ENCODE data around the gene NUAK1. TPM values are rescaled to one million over a fixed set of nuclear protein-coding genes. Genes with fewer than 3 reads are reported as not detected.

Gene NUAK1
- total RNA-seq (2014; rRNA removed; shearing (Covaris generic); ENCODE audit: low replicate concordance): 3.7 and 5.4 TPM in 2 replicates

GRCh38 chr12:106138633-106139421 is at the start of gene NUAK1:
Gene NUAK1, minus strand, starts transcription at chr12:106138954. Its CDS starts 301 bp downstream, at chr12:106138653.
- peak; percentile 72 for DNase-seq (ENCODE audit: low read depth)
- in situ Hi-C loops (cut with HindIII; ENCODE audit: low pct_unique_long_range_greater_than_20kb, low sequenced_read_pairs): no loop called here

GRCh38 chr12:106188256-106188655 is 49.5 kb upstream of the NUAK1 start:
- in situ Hi-C loops (cut with HindIII; ENCODE audit: low pct_unique_long_range_greater_than_20kb, low sequenced_read_pairs): no loop called here
- DNase-seq (ENCODE audit: low read depth): no peak

DNA sequence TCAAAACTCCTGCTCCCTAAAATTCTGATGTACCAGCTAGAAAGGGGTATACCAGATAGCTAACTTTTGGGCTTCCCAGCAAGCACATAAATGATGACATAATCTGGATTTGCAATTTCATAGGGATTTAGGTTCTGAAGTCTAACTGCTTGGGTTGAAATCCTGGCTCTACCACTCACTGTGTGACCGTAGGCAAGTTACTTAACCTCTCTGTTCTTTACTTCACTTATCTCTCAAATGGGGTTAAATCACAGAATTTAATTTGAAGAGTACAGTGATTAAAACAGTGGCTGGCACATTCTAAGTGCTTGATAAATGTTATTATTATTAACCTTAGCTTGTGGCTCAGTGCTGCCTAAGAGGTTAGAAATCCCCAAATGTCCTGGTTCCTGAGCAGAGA is 49.1 kb upstream of the NUAK1 start:
- DNase-seq (ENCODE audit: low read depth): no peak
- in situ Hi-C loops (cut with HindIII; ENCODE audit: low pct_unique_long_range_greater_than_20kb, low sequenced_read_pairs): no loop called here

DNA sequence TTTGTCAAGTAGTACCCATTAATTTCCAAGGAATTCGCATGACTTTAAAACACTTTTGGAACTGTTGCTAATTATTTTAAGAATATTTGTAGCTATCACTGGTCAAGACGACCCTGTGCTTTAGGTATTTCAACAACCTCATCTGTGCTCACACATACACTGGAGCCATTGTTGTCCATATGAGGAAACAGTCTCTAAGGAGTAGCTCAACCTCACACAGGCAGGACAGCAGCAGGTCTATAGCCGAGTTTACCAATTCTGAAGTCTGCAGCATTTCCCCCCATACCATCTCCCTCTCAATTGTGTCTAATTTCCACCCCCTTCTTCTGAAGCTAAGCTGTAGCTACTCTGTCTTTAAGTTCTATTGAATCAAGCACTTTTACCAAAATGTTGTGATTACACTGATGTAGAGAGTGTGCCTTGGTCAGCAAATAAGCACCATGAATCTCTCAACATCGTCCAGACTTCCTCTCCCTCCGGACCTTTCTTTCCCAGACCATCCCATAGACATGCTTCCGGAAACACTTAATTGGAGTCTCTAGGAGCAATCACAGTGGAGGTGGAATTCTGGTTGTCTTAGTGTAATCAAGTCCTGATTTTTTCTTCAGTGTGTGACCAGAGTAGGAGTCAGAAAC is 48.5 kb upstream of the NUAK1 start:
- in situ Hi-C loops (cut with HindIII; ENCODE audit: low pct_unique_long_range_greater_than_20kb, low sequenced_read_pairs): no loop called here
- no peak for DNase-seq (ENCODE audit: low read depth)

- no peak for DNase-seq (ENCODE audit: low read depth)
- in situ Hi-C loops (cut with HindIII; ENCODE audit: low pct_unique_long_range_greater_than_20kb, low sequenced_read_pairs): no loop called here
Observed at GRCh38 chr12:106183735-106184134, 45.0 kb upstream of the NUAK1 start.

DNA sequence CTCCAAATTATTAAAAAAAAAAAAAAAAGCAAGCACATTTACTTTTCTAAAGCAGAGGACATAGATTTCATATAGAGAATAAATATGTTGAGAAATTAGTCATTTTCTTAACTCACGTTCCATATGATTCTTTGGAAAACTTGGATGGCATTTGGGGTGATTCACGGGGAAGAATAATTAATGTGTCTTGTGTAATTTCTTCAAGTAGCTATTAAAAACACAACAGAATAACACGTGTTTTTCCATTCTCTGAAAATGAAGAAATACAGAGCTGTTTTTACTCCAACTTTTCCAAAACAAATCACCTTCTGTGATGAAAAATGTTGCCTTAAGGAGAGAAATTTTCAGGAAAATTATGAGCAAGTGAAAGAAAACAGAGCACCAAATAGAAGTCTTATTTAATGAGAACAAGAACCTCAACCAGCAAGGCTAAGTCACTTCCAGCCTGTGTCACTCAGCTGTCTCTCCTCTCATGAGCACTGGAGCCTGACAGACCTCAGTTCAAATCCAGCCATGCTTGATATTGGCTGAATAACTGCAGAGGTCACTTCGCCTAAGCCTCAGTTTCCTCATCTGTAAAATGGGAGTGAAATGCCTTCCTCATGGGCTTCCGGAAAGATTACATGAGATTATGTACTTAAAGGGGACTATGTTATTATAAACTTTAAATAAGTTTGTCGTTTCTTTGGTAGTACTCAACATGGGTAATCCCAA is 42.8 kb upstream of the NUAK1 start:
- DNase-seq (ENCODE audit: low read depth): no peak
- in situ Hi-C loops (cut with HindIII; ENCODE audit: low pct_unique_long_range_greater_than_20kb, low sequenced_read_pairs): no loop called here

DNA sequence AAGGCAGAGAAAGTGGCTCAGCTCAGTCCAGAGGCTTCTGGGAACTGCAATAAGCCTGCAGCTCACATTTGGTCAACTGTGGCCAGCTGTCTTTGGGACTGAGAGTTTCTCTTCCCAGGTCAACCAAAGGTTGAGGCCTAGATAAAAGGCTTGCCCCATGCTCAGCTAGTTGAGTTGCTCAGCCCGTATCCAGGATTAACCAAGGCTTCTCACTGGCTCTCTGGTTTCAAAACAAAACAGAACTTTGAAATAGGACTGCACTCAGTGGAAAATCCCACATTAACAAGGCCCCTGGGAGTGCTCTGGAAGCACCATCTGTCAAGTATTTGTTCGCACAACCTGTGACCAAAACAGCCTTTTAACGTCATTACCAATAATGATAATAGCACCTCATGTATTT is 40.3 kb upstream of the NUAK1 start:
- DNase-seq (ENCODE audit: low read depth): no peak
- in situ Hi-C loops (cut with HindIII; ENCODE audit: low pct_unique_long_range_greater_than_20kb, low sequenced_read_pairs): no loop called here

DNA sequence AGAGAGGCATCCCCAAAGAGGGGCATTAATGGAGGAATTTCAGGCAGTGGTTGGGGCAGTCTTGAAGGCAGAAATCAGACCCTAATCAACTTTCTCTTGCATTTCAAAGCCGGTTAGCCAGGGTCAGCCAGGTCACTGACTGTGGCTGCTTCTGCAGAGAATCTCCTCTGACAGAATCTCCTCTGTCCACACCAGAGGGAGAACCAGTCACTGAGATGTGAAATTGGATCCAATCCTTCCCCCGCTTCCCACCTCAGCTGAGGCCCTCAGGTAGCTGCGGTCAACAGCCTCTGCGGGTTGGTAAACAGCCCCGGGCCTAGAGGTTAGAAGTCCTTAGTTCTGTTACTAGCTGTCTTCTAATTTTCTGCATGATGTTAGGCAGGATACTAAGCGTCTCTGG is 39.8 kb upstream of the NUAK1 start:
- in situ Hi-C loops (cut with HindIII; ENCODE audit: low pct_unique_long_range_greater_than_20kb, low sequenced_read_pairs): no loop called here
- DNase-seq (ENCODE audit: low read depth): no peak

DNA sequence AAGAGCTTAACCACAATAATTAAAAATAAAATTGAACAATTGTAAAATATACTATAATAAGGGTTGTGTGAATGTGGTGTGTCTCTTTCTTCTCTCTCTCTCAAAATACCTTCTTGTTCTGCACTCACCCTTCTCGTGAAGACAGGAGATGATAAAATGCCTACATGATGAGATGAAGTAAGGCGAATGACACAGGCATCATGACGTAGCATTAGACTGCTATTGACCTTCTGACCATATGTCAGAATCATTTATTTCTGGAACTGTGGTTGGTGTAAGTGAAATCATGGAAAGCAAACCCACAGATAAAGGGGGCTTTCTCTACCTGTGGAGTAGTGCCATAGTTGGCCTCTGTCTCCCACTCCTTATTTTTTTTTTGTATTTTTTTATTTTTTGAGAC is 37.8 kb upstream of the NUAK1 start:
- no peak for DNase-seq (ENCODE audit: low read depth)
- in situ Hi-C loops (cut with HindIII; ENCODE audit: low pct_unique_long_range_greater_than_20kb, low sequenced_read_pairs): no loop called here

DNA sequence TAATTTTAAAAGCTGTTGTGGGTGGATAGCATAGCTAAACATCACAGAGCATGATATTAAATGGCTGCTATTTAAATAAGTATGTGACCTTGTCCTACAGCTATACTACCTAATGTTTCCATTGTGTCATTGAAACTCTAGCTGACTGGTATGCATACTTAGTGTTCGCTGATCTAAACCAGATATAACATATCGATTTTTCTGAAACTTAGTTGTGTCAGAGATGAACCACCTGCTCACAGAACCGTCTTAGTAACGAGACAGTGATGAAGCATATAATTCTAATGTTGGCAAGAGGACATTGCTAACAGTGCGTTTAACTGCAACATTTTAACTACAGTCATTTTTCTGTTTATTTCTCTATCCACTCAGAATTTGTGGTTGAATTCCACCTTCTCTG is 36.1 kb upstream of the NUAK1 start:
- no peak for DNase-seq (ENCODE audit: low read depth)
- in situ Hi-C loops (cut with HindIII; ENCODE audit: low pct_unique_long_range_greater_than_20kb, low sequenced_read_pairs): no loop called here

GRCh38 chr12:106173442-106173841 is 34.7 kb upstream of the NUAK1 start:
- in situ Hi-C loops (cut with HindIII; ENCODE audit: low pct_unique_long_range_greater_than_20kb, low sequenced_read_pairs): no loop called here
- DNase-seq (ENCODE audit: low read depth): no peak

GRCh38 chr12:106171117-106171750 is 32.5 kb upstream of the NUAK1 start:
- DNase-seq (ENCODE audit: low read depth): no peak
- in situ Hi-C loops (cut with HindIII; ENCODE audit: low pct_unique_long_range_greater_than_20kb, low sequenced_read_pairs): no loop called here

- in situ Hi-C loops (cut with HindIII; ENCODE audit: low pct_unique_long_range_greater_than_20kb, low sequenced_read_pairs): no loop called here
- DNase-seq (ENCODE audit: low read depth): no peak
Observed at GRCh38 chr12:106170285-106170684, 31.5 kb upstream of the NUAK1 start.

DNA sequence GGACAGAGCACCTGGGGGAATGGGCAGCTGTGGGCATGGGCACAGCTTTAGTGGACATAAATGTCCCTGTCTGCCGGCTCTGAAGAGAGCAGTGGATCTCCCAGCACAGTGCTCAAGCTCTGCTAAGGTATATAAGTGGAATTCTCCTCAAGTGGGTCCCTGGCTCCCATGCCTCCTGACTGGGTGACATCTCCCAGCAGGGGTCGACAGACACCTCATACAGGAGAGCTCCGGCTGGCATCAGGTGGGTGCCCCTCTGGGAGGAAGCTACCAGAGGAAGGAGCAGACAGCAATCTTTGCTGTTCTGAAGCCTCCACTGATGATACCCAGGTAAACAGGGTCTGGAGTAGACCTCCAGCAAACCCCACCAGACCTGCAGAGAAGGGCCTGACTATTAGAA is 25.0 kb upstream of the NUAK1 start:
- no peak for DNase-seq (ENCODE audit: low read depth)
- in situ Hi-C loops (cut with HindIII; ENCODE audit: low pct_unique_long_range_greater_than_20kb, low sequenced_read_pairs): no loop called here

DNA sequence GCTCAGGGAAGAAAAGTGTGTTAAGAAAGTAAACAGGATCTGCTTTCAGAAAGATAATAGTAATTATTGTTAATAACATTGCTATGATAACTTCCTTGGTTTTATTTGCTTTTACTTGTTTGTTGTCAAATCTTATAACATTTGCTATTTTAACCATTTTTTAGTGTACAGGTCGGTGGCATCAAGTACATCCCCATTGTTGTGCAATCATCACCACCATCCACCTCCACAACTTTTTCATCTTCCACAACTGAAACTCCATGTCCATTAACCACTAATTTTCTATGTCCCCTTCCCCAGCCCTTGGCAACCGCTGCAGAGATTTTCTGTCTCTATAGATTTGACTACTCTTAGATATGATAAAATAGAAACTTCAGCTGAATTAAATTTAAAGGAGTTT is 22.7 kb upstream of the NUAK1 start:
- no peak for DNase-seq (ENCODE audit: low read depth)
- in situ Hi-C loops (cut with HindIII; ENCODE audit: low pct_unique_long_range_greater_than_20kb, low sequenced_read_pairs): no loop called here

DNA sequence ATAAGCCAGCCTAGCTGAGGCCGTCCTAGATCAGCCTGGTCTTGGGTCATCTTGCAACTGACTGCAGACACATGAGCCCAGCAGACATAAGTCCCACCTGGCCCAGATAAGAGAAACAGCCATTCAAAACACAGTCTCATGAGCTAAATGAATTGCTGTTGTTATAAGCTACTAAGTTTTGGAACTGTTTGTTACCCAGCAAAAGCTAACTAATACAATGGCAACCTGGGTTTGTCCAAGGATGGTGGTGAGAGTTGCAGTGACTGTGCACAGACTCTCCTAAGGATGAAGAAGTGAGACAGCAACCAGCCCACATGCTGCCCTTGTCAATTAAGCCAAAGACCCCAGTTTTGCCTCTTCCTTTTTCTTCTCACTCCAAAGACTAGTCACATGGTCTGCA is 22.2 kb upstream of the NUAK1 start:
- no peak for DNase-seq (ENCODE audit: low read depth)
- in situ Hi-C loops (cut with HindIII; ENCODE audit: low pct_unique_long_range_greater_than_20kb, low sequenced_read_pairs): no loop called here

DNA sequence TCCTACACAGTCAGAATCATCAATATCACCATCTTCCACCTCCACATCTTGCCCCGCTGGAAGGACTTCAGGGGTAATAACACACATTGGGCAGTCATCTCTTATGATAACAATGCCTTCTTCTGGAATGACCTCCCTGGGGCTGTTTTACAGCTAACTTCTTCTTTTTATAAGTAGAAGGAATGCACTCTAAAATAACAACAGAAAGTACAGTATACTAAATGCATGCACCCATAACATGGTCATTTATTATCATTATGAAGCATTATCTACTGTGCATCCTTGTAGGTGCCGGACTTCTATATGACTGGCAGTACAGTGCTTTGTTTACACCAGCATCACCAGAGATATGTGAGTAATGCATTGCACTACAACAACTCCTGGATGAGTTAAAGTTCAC is 19.0 kb upstream of the NUAK1 start:
- in situ Hi-C loops (cut with HindIII; ENCODE audit: low pct_unique_long_range_greater_than_20kb, low sequenced_read_pairs): no loop called here
- DNase-seq (ENCODE audit: low read depth): no peak

- no peak for DNase-seq (ENCODE audit: low read depth)
- in situ Hi-C loops (cut with HindIII; ENCODE audit: low pct_unique_long_range_greater_than_20kb, low sequenced_read_pairs): no loop called here
Observed at GRCh38 chr12:106154751-106155273, 16.1 kb upstream of the NUAK1 start.

GRCh38 chr12:106152334-106152733 is 13.6 kb upstream of the NUAK1 start:
- no peak for DNase-seq (ENCODE audit: low read depth)
- in situ Hi-C loops (cut with HindIII; ENCODE audit: low pct_unique_long_range_greater_than_20kb, low sequenced_read_pairs): no loop called here

Data from Caki2 (cell line).